Hypothalamus (tissue), 51 donors: ENCODE results near the gene SLC45A1.

Experiments used
- DNase-seq, 51 donors: peaks; one replicate each; lab custom pipeline; 2025; lab: John Stamatoyannopoulos, UW

Gene SLC45A1

DNA sequence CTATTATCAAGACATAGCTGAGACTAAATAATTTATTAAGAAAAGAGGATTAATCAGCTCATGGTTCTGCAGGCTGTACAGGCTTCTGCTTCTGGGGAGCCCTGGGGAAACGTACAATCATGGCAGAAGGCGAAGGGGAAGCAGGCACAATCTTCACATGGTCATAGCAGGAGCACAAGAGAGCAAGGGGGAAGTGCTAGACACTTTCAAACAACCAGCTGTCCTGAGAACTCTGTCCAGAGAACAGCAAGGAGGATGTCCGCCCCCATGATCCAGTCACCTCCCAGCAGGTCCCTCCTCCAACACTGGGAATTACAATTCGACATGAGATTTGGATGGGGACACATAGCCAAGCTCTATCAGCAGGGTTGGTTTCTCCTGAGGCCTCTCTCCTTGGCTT lies 10.3 kb upstream of the SLC45A1 start:
- peak in 1 of 51 donors; percentile 12 for DNase-seq

DNA sequence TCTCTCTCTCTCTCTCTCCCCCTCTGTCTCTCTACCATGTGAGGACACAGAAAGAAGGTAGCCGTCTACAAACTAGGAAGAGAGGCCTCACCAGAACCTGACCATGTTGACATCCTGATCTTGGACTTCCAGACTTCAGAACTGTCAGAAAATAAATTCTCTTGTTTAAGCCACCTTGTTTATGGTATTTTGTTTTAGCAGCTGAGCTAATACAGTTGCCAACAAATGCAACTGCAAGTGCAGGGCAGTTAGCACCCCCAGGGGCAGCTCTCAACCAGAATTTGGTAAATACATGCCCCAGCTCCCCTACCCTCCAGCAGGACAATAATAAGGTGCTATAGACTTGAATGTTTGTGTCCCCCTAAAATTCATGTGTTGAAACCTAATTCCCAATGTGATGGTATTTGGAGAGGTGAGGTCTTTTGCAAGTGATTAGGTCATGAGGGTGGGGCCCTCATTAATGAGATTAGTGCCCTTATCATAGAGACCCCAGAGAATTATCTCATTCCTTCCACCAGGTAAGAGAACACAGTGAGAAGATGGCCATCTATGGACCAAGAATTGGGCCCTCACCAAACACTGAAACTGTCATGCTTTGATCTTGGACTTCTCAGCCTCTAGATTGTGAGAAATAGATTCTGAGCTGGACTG lies 6.7 kb upstream of the SLC45A1 start:
- DNase-seq = no peak

DNA sequence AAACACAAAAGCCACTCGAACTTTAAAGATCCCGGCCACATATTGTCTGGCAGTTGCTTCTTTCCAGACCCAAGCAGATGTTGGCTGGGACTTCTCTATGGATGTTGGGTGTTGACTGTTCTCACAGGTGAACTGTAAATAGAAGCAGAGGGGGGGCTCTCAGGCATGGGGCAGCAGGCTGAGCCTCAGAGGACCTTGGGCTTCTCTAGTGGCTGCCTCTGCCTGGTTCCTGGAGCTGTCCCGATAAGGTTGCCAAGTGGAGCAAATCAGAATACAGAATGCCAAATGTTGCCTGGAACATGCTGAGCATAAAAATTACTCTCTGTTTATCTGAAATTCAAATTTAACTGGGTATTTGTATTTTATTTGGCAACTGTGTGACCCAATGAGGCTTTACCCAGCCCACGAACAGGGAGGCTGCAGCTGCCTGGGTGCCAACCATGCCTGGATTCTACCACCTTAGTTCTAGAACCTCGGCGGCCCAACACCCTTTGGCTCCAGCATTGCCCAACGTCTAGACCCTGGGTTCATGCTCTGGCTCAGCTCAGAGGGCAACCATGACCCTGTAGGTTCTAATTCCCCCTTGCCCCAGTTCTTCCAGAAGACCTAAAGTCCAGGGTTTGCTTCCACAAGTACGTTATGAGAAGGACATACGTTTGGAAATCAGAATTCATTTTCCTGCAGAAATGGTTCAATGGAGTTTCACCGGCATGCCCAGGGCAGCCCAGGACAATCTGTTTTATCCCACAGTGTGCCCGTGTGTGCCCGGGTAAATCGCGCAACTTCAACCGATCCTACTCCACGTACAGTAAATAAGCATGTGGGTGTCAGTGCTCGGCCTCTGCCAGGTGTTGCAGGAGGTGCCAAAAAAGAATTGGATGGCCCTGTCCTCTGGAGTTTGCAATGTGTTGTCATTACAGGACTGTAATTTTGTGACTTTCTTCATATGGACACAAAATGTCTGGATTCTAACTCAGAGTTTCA lies 5.4 kb upstream of the SLC45A1 start:
- DNase-seq = no peak

DNA sequence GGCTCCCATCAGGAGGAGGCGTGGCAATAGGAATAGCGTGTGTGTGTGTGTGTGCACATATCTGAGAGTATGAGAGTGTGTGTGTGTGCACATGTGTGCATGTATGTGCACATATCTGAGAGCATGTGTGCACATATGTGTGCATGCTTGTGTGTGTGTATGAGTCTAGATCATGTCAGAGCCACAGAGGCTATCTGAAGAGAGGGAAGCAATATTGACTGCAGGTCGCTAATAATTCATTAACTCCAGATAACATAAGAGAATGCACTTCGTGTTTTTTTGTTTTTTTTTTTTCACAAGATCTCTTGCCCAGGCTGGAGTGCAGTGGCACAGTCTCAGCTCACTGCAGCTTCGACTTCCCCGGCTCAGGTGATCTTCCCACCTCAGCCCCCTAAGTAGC lies 4.7 kb upstream of the SLC45A1 start:
- no peak for DNase-seq

DNA sequence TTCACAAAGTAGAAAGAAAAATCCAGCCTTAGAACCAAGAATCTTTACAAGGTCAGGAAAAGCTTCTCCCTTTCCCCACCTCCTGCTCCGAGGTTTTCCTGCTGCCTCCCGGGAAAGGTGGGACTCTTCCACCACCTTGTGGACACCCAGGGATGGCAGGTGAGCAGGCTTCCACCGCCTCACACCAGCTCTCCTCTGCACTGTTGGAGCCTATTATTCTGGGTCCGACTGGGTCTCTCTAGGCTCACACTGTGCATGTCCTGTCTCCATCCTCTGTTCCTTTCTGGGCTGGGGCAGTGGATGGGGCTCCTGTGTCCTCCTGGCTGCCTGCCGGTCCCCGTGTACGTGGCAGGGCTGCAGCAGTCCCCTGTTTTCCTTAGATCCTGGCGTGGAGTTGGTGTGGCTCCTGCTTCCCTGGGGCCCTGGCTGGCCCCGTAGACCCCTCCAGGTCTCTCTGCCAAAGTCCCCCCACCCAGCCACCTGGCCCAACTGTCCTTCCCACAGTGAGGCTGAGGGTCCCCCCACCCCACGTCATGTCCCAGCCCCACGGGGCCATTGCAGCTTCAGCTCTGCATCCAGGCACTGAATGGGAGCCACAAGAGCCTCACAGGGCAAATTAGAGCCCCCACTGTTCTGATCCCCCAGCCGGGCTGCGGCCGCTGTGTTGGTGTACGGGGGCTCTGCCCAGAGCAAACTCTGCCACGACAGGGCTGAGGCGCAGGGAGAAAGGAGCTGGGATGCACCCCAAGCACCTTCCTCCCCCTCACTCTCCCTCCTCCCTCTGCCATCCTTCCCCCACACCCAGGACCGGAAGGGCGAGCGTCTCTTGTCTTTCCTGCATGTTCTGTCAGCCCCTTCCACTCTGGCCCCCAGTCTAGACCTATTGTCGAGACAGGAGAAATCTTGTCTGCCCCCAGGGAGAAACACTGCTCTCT lies 3.3 kb upstream of the SLC45A1 start:
- peak in 40 of 51 donors; percentile 5 to 72 (median 46) for DNase-seq

- DNase-seq = no peak
Observed at GRCh38 chr1:8315573-8316475, 2.1 kb upstream of the SLC45A1 start.

DNA sequence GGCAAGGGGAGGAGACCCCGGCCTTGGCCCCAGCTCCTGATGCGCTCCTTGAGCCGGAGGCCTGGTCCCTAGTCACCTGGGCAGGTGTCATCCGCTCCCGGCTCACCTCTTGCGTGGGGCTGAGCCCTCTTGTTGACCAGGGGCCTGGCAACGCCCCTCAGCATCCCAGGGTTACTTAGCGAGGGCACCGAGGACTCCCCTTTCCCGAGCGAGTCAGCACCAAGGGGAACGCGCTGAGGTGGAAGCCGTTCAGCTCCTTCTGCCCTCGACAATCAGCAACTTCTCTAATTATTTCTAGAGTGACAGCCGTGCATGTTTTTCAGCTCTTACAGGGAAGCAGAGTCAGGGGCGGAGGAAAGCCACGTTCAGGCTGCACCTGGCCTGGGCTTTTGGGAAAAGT lies 522 bp downstream of the SLC45A1 start:
- peak in 2 of 51 donors; percentile 21 to 39 for DNase-seq

- DNase-seq = no peak
Observed at GRCh38 chr1:8321612-8322011, 3.7 kb downstream of the SLC45A1 start.

- no peak for DNase-seq
Observed at GRCh38 chr1:8323706-8324105, 5.8 kb downstream of the SLC45A1 start.

- DNase-seq = no peak
Observed at GRCh38 chr1:8324176-8324810, 6.4 kb downstream of the SLC45A1 start.

- no peak for DNase-seq
Observed at GRCh38 chr1:8325771-8326170, 7.9 kb downstream of the SLC45A1 start.

DNA sequence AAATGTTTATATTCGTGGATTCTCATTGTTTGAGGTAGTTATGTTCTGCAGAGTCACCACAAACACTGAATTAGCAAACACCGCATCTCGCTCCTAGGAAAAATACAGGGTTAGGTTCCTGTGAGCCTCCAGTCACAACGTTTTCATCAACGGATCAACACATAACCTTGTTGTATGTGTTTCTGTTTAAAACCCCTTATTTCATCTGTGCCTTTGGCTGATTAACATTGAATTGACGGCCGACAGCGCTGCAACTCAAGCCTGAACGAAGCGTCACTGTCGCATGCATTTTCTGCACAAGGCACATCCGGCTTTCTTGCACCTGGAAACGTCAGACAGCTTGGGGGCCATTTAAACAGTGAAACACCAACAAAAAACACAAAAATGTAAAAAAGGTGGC lies 8.4 kb downstream of the SLC45A1 start:
- no peak for DNase-seq

- no peak for DNase-seq
Observed at GRCh38 chr1:8328271-8328670, 10.4 kb downstream of the SLC45A1 start.

GRCh38 chr1:8329439-8329838 lies 11.5 kb downstream of the SLC45A1 start:
- DNase-seq = no peak

- DNase-seq = no peak
Observed at GRCh38 chr1:8329858-8330257, 11.9 kb downstream of the SLC45A1 start.

DNA sequence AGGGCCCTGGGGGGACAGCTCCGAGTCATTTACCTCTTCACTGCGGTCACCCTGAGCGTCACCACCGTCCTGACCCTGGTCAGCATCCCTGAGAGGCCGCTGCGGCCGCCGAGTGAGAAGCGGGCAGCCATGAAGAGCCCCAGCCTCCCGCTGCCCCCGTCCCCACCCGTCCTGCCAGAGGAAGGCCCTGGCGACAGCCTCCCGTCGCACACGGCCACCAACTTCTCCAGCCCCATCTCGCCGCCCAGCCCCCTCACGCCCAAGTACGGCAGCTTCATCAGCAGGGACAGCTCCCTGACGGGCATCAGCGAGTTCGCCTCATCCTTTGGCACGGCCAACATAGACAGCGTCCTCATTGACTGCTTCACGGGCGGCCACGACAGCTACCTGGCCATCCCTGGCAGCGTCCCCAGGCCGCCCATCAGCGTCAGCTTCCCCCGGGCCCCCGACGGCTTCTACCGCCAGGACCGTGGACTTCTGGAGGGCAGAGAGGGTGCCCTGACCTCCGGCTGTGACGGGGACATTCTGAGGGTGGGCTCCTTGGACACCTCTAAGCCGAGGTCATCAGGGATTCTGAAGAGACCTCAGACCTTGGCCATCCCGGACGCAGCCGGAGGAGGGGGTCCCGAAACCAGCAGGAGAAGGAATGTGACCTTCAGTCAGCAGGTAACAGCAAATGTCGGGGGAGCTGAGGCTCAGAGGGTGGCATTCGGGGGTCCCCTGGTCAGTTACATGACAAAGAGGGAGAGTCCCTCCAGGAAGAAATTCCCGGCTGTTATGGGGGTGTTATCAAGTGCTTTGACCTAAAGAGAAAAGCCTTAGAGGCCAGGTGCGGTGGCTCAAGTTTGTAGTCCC lies 12.6 kb downstream of the SLC45A1 start:
- DNase-seq = no peak

- DNase-seq = no peak
Observed at GRCh38 chr1:8332806-8333205, 14.9 kb downstream of the SLC45A1 start.

- DNase-seq = no peak
Observed at GRCh38 chr1:8333246-8333987, 15.5 kb downstream of the SLC45A1 start.
